K562 treated with DMSO at 1 percent for 24 hours (cell line): Measurements from ENCODE around the gene FCN1. TPM values are rescaled to one million over a fixed set of nuclear protein-coding genes. Genes with fewer than 3 reads are reported as not detected.

ENCODE experiments used
- total RNA-seq: library from RNA; unstranded; fragments of 300-600 nt; gene quantifications from 2 replicates; pipeline ENCODE4 v1.2.3, GENCODE V29; 2022; ENCODE audit warnings: low read depth; ENCODE audit not compliant: insufficient read depth

FCN1 gene
- total RNA-seq, result not detected in 2 replicates

DNA sequence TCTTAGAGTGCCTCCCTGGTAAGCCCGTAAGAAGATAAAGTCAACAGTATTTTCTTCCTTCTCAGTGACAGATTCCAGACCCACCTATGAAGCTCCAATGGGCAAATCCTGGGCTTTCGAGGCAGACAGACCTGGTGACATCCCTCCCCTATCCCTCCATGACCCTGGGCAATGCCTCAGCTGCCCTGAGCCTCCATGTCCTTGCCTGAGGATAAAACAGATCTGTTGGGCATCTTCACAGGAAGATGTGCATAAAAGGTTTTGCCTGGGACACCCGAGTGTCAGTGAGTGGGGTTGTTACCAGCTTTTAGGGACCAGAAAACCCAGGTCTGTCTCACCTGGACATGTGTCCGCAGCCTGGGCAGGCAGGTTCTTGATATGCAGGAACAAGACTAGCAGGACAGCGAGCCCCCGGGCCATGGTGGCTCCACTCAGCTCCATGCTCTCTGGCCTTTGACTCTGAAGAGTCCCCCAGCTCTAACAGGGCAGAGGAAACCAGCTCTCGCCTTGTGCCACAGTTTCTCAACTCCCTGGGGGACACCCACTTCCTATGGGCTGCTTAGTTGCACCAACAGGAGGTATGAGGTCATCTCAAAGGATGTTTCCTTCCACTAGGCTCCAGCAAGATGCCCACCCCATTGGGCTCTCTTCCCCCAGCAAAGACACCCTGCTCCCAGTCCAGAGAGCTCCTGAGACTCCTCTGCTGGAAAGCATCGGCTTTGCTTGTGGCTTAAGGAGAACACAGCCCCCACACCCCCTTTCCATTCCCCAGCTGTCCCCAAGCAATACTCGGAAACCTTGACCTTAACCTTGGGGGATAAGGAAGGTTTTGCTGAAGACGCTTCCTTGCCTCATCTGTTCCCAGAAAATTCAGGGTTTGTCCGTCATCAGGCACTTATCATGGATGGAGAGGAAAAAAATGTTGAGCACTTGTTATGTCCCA lies at the start of gene FCN1:
FCN1 (minus strand) TSS at position 482 of the 943 bp plus-strand sequence; CDS start at position 441, 41 bp downstream.

DNA sequence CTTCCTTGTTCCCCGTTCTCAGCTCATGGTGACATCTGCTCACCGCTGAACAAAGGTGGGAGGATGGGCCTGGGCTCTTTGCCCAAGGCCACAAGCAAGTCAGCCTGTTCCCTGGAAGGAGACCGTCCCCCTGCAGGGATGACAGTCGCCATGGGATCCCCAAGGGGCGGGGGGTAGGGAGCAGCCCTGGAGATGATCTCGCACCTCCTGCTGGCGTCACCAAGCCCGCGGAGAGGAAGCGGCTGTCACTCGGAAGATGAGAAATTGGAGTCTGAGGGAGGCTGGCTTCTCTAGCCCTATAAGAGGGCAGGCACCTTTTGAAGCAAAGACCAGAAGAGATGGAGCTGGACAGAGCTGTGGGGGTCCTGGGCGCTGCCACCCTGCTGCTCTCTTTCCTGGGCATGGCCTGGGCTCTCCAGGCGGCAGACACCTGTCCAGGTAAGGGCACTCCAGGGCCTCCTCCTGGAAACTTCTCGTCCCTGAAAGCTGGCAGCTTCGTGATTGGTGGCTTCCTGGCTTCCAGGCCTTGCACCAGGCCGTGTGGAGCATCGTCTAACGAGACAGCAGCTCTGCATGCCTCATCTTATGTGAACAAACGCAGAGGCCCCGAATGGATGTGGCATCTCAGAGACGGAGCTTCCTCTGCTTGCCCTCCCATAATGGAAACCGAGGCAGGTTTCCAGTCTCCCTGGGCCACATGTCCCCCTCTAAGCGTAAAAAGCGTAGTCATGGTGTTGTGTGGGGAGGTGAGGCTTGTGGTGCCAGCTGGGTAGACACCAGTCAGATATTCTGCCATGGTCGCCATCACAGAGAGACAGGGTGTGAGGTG lies 37.0 kb downstream of the FCN1 start, which contains the start of gene FCN2:
FCN2 (plus strand) TSS at position 327 of the 829 bp plus-strand sequence; CDS start at position 339, 12 bp downstream.

Other genes starting within 250 kb of the FCN1 start
- not detected in 2 replicates for gene FCN2, start 37.1 kb downstream of the FCN1 start, total RNA-seq
- gene OLFM1, start 169.8 kb upstream of the FCN1 start, total RNA-seq, result not detected in 2 replicates